Stomach (tissue), 4 donors: ENCODE data around the gene CLEC10A.

ENCODE experiments used
- POLR2AphosphoS5 ChIP-seq, 3 donors: sonication (generic); formaldehyde crosslinking; IDR thresholded peaks; one replicate each; pipeline ENCODE4 v1.6.1; 2016; ENCODE audit warnings: antibody characterized with exemption in 3 of 3
- TF ChIP-seq, protein P1 (sequence below), 7 experiments: fragments of 450-650 bp in 4 of 7; fragments of 200-600 bp in 3 of 7; sonication (generic) in 3 of 7; IDR thresholded peaks; one replicate each; pipeline ENCODE4 v1.5.1; 2016 to 2019; ENCODE audit warnings: antibody characterized with exemption in 7 of 7, control low read depth in 2 of 7, mild to moderate bottlenecking in 1 of 7

DNA sequence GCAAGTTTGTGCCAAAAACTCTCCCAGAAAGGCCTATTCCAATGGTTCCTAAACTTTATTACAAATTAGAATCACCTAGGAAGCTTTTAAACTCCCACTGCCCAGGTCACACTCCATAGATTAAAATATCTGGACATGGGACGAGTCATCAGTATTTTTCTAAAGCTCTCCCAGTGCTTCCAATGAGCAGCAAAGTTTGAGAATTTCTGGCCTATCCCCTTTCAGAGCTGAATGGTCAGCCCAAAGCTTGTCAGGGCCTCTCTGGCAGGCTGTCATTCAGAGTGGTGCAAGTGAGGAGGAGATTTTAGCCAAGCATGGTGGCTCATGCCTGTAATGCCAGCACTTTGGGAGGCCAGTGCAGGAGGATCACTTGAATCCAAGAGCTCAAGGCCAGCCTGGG is 54.8 kb downstream of the CLEC10A start:
- TF ChIP-seq, protein P1, sequence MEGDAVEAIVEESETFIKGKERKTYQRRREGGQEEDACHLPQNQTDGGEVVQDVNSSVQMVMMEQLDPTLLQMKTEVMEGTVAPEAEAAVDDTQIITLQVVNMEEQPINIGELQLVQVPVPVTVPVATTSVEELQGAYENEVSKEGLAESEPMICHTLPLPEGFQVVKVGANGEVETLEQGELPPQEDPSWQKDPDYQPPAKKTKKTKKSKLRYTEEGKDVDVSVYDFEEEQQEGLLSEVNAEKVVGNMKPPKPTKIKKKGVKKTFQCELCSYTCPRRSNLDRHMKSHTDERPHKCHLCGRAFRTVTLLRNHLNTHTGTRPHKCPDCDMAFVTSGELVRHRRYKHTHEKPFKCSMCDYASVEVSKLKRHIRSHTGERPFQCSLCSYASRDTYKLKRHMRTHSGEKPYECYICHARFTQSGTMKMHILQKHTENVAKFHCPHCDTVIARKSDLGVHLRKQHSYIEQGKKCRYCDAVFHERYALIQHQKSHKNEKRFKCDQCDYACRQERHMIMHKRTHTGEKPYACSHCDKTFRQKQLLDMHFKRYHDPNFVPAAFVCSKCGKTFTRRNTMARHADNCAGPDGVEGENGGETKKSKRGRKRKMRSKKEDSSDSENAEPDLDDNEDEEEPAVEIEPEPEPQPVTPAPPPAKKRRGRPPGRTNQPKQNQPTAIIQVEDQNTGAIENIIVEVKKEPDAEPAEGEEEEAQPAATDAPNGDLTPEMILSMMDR (IDR thresholded peaks at IDR 0.05): no peak
- no peak for TF ChIP-seq POLR2AphosphoS5 (IDR thresholded peaks at IDR 0.05)
